Fibroblast of peridontal ligament (primary cell): ENCODE measurements around the gene WDR48.

Experiments used
- DNase-seq: peaks from one replicate; pipeline ENCODE4 v3.0.0-alpha.2; 2010; ENCODE audit errors: extremely low read depth

The WDR48 gene

GRCh38 chr3:39101022-39101689 is 49.3 kb downstream of the WDR48 start:
- DNase-seq, result peak; percentile 33

- no peak for DNase-seq
These were observed 50.9 kb downstream of the WDR48 start for GRCh38 chr3:39102504-39103323.

- DNase-seq, result no peak
These were observed 51.5 kb downstream of the WDR48 start for GRCh38 chr3:39103324-39103693.

- no peak for DNase-seq
These were observed 52.2 kb downstream of the WDR48 start for GRCh38 chr3:39103791-39104552.

- no peak for DNase-seq
These were observed 53.3 kb downstream of the WDR48 start for GRCh38 chr3:39104961-39105686.

- no peak for DNase-seq
These were observed 53.9 kb downstream of the WDR48 start for GRCh38 chr3:39105687-39106063.

- peak; percentile 39 for DNase-seq
These were observed 54.5 kb downstream of the WDR48 start for GRCh38 chr3:39106281-39106811.

- DNase-seq, result peak; percentile 41
These were observed 55.1 kb downstream of the WDR48 start for GRCh38 chr3:39106851-39107387.

- peak; percentile 87 for DNase-seq
These were observed 55.8 kb downstream of the WDR48 start, which contains the start of the genes GORASP1 and TTC21A for GRCh38 chr3:39107388-39108199. Gene GORASP1, minus strand, starts transcription at chr3:39107627. Its CDS starts 86 bp downstream, at chr3:39107541. Gene TTC21A, plus strand, starts transcription at chr3:39107680. Its CDS starts 158 bp downstream, at chr3:39107838.

- no peak for DNase-seq
These were observed 56.4 kb downstream of the WDR48 start for GRCh38 chr3:39108200-39108710.

- DNase-seq, result no peak
These were observed 57.3 kb downstream of the WDR48 start for GRCh38 chr3:39109086-39109485.

GRCh38 chr3:39110041-39110639 is 58.3 kb downstream of the WDR48 start:
- DNase-seq, result no peak

GRCh38 chr3:39112113-39112512 is 60.3 kb downstream of the WDR48 start:
- no peak for DNase-seq

- DNase-seq, result no peak
These were observed 60.7 kb downstream of the WDR48 start for GRCh38 chr3:39112535-39112934.

GRCh38 chr3:39113291-39113690 is 61.5 kb downstream of the WDR48 start:
- no peak for DNase-seq

- no peak for DNase-seq
These were observed 62.6 kb downstream of the WDR48 start for GRCh38 chr3:39114456-39114855.

- no peak for DNase-seq
These were observed 64.1 kb downstream of the WDR48 start for GRCh38 chr3:39115870-39116269.

- DNase-seq, result no peak
These were observed 66.3 kb downstream of the WDR48 start for GRCh38 chr3:39118079-39118478.

GRCh38 chr3:39118931-39119660 is 67.3 kb downstream of the WDR48 start:
- no peak for DNase-seq
